Measurements from ENCODE around the gene PRR35. TPM values are rescaled to one million over a fixed set of nuclear protein-coding genes. Genes with fewer than 3 reads are reported as not detected.
A peak's percentile ranks its signal among the peaks of the same experiment; 100 is the strongest.

The PRR35 gene
- total and polyA plus RNA-seq, 2 experiments from 2014 or later: 0.66 TPM; not detected in 1

- no peaks in the 10 kb centered on the region for H3K9me3 ChIP-seq (ENCODE audit: low read depth)
- H3K27me3 ChIP-seq: peaks cover 42% of the 10 kb centered on the region
These were observed 2.1 kb downstream of the PRR35 start for GRCh38 chr16:561957-562938.

GRCh38 chr16:563072-563644, 3.0 kb downstream of the PRR35 start:
- no peak for DNase-seq (ENCODE audit: low read depth in 1 of 2, low spot score in 1 of 2)
- peaks cover 28% of the 10 kb centered on the region for H3K4me1 ChIP-seq (ENCODE audit: low read depth)
- H3K36me3 ChIP-seq: no peaks in the 10 kb centered on the region
- H3K9me3 ChIP-seq (ENCODE audit: low read depth): no peaks in the 10 kb centered on the region
- no peak for TF ChIP-seq CTCF (IDR thresholded peaks at IDR 0.05; ENCODE audit: low read depth, low read length)
- H3K27ac ChIP-seq: no peak overlapping the region
- H3K27me3 ChIP-seq: peaks cover 42% of the 10 kb centered on the region
- no peak overlapping the region for H3K4me3 ChIP-seq

More at GRCh38 chr16:561957-562938, 2.1 kb downstream of the PRR35 start:
- no peak for TF ChIP-seq CTCF (IDR thresholded peaks at IDR 0.05; ENCODE audit: low read depth, low read length)
- no peaks in the 10 kb centered on the region for H3K36me3 ChIP-seq
- no peak overlapping the region for H3K4me3 ChIP-seq
- no peak overlapping the region for H3K27ac ChIP-seq
- DNase-seq (ENCODE audit: low read depth in 1 of 2, low spot score in 1 of 2): no peak
- H3K4me1 ChIP-seq (ENCODE audit: low read depth): peaks cover 28% of the 10 kb centered on the region

- peaks cover 32% of the 10 kb centered on the region for H3K4me1 ChIP-seq (ENCODE audit: low read depth)
- TF ChIP-seq CTCF (IDR thresholded peaks at IDR 0.05; ENCODE audit: low read depth, low read length): no peak
- H3K4me3 ChIP-seq: no peak overlapping the region
- H3K9me3 ChIP-seq (ENCODE audit: low read depth): no peaks in the 10 kb centered on the region
- H3K36me3 ChIP-seq: no peaks in the 10 kb centered on the region
- H3K27ac ChIP-seq: peak overlapping the region; percentile 60
- DNase-seq (ENCODE audit: low read depth in 1 of 2, low spot score in 1 of 2): no peak
- H3K27me3 ChIP-seq: peaks cover 25% of the 10 kb centered on the region
These were observed 4.7 kb downstream of the PRR35 start for GRCh38 chr16:564690-565418.

GRCh38 chr16:565419-566330, 5.5 kb downstream of the PRR35 start:
- H3K9me3 ChIP-seq (ENCODE audit: low read depth): no peaks in the 10 kb centered on the region
- DNase-seq (ENCODE audit: low read depth in 1 of 2, low spot score in 1 of 2): peak; percentile 21 to 48
- no peaks in the 10 kb centered on the region for H3K36me3 ChIP-seq
- H3K4me3 ChIP-seq: no peak overlapping the region
- no peak for TF ChIP-seq CTCF (IDR thresholded peaks at IDR 0.05; ENCODE audit: low read depth, low read length)
- H3K4me1 ChIP-seq (ENCODE audit: low read depth): peaks cover 32% of the 10 kb centered on the region
- peaks cover 17% of the 10 kb centered on the region for H3K27me3 ChIP-seq
- H3K27ac ChIP-seq: peak overlapping the region; percentile 60

Data from cardiac muscle cell (in vitro differentiated cells and primary cell).